ENCODE results near the gene FOSL2. TPM values are rescaled to one million over a fixed set of nuclear protein-coding genes. Genes with fewer than 3 reads are reported as not detected.

Gene FOSL2
- total and polyA plus RNA-seq, 10 of the 15 experiments (the other 5 are each of a cell fraction or from before 2014, with no cell fraction given) = 0.05 to 1.3 (median 0.34) TPM

GRCh38 chr2:28431741-28432140 is 39.1 kb downstream of the FOSL2 start (continued):
- no peak for TF ChIP-seq IRF3 (IDR thresholded peaks at IDR 0.05)
- no peak for TF ChIP-seq ZBTB40 (IDR thresholded peaks at IDR 0.05; ENCODE audit: borderline replicate concordance)
- TF ChIP-seq CEBPB (IDR thresholded peaks at IDR 0.05; ENCODE audit: borderline replicate concordance in 1 of 2, low read depth in 2 of 2, low read length in 2 of 2) = no peak
- no peak for TF ChIP-seq USF2 (IDR thresholded peaks at IDR 0.05; ENCODE audit: borderline replicate concordance, low read depth, low read length)

GRCh38 chr2:28432362-28432761 is 39.7 kb downstream of the FOSL2 start:
- CTCF ChIA-PET = no interaction called here
- H3K4me2 ChIP-seq (ENCODE audit: control insufficient read depth, insufficient read depth) = no peak overlapping the region
- H3K4me1 ChIP-seq (ENCODE audit: control insufficient read depth, insufficient read depth, low read length) = no peaks in the 10 kb centered on the region
- no TSS peak for BruUV-seq (replicated peaks)
- H3K36me3 ChIP-seq (ENCODE audit: control insufficient read depth in 2 of 2, insufficient read depth in 2 of 2, low read length in 1 of 2) = no peaks in the 10 kb centered on the region
- H3K9ac ChIP-seq (ENCODE audit: control insufficient read depth, insufficient read depth, low read length) = no peak overlapping the region
- POLR2A ChIA-PET = no interaction called here
- H2AFZ ChIP-seq (ENCODE audit: control insufficient read depth, low read depth, low read length) = no peak overlapping the region
- WGBS (ENCODE audit: insufficient coverage, insufficient replicate concordance, low lambda C conversion rate, missing lambda C conversion rate) = 66% methylated on average over 8 of the region's 8 CpGs
- no peak overlapping the region for H3K4me3 ChIP-seq
- FAIRE-seq (no peak), DNase-seq (ENCODE audit: low read depth, low spot score) (no peak), ATAC-seq (no peak)
- H4K20me1 ChIP-seq (ENCODE audit: control insufficient read depth, insufficient read depth) = no peaks in the 10 kb centered on the region
- in situ Hi-C loops (cut with MboI) = no loop called here
- no peak overlapping the region for H3K27ac ChIP-seq (ENCODE audit: control insufficient read depth, insufficient read depth)
- no peaks in the 10 kb centered on the region; the same call in 2 of the 3 replicates for H3K9me3 ChIP-seq (replicated peaks; ENCODE audit: control insufficient read depth, insufficient read depth, low read length)
- SMC1A ChIA-PET (ENCODE audit: uncharacterized antibody, unreplicated experiment) = no interaction called here
- H3K27me3 ChIP-seq (replicated peaks in 1 of 2; ENCODE audit: control insufficient read depth in 2 of 2, insufficient read depth in 2 of 2, low read length in 1 of 2) = peaks cover 0 to 2% of the 10 kb centered on the region in 2 experiments; a peak in 3 of 4 replicates
- intact Hi-C loops (cut with micrococcal nuclease; ENCODE audit: unreplicated experiment) = no loop called here
- RAD21 ChIA-PET (ENCODE audit: unreplicated experiment) = no interaction called here
- no peaks in the 10 kb centered on the region for H3K79me2 ChIP-seq (ENCODE audit: control insufficient read depth, insufficient read depth, low read length)
- TF ChIP-seq SKIL (IDR thresholded peaks at IDR 0.05; ENCODE audit: low read depth, poor library complexity, severe bottlenecking) = no peak
- no peak for TF ChIP-seq SMAD1 (IDR thresholded peaks at IDR 0.05; ENCODE audit: low read depth, partially characterized antibody)
- no peak for TF ChIP-seq EED (IDR thresholded peaks at IDR 0.05; ENCODE audit: low read depth)
- no peak for TF ChIP-seq SMAD5 (IDR thresholded peaks at IDR 0.05; ENCODE audit: low read depth)
- TF ChIP-seq E4F1 (IDR thresholded peaks at IDR 0.05; ENCODE audit: borderline replicate concordance, partially characterized antibody) = no peak
- no peak for TF ChIP-seq MEF2A (IDR thresholded peaks at IDR 0.05; ENCODE audit: insufficient read depth, low read depth, low read length)
- TF ChIP-seq HDGF (IDR thresholded peaks at IDR 0.05) = no peak
- no peak for TF ChIP-seq TCF12 (IDR thresholded peaks at IDR 0.05; ENCODE audit: low read depth, low read length)

Measured in GM12878 (cell line).